Lung (tissue), 12 donors: ENCODE results near the gene TFAP2E. TPM values are rescaled to one million over a fixed set of nuclear protein-coding genes. Genes with fewer than 3 reads are reported as not detected.

Experiments
- ATAC-seq: fragments of 200-7000 bp; cut with Tn5 transposase; one replicate; pipeline ENCODE4 v1.9.1; 2020; ENCODE audit warnings: moderate number of reproducible peaks; ENCODE audit not compliant: insufficient read depth, low FRiP score
- DNase-seq, 3 donors: peaks; one replicate each; pipeline ENCODE4 v3.0.0-alpha.2; 2013 to 2017
- H3K27ac ChIP-seq, 2 donors: one replicate each; pipeline ENCODE4 v1.5.1; 2013; ENCODE audit warnings: mild to moderate bottlenecking in 2 of 2, moderate library complexity in 2 of 2, control low read depth in 1 of 2, inconsistent platforms in 1 of 2, low read depth in 1 of 2, low read length in 1 of 2
- H3K27me3 ChIP-seq, 3 donors: one replicate each; pipeline ENCODE4 v1.5.1; 2013; ENCODE audit warnings: low read length in 2 of 3; ENCODE audit not compliant: control insufficient read depth in 3 of 3, insufficient read depth in 3 of 3
- H3K36me3 ChIP-seq, 4 donors: one replicate each; pipeline ENCODE4 v1.5.1; 2013; ENCODE audit warnings: low read length in 4 of 4, mild to moderate bottlenecking in 1 of 4, moderate library complexity in 1 of 4; ENCODE audit not compliant: control insufficient read depth in 4 of 4, insufficient read depth in 4 of 4
- H3K4me1 ChIP-seq, 5 donors: one replicate each; pipeline ENCODE4 v1.5.1; 2013; ENCODE audit warnings: low read length in 5 of 5, mild to moderate bottlenecking in 2 of 5, moderate library complexity in 1 of 5; ENCODE audit not compliant: control insufficient read depth in 5 of 5, insufficient read depth in 5 of 5
- H3K4me3 ChIP-seq: one replicate; pipeline ENCODE4 v1.5.1; 2013; ENCODE audit warnings: mild to moderate bottlenecking, control low read depth, moderate library complexity
- H3K9ac ChIP-seq, 2 donors: one replicate each; pipeline ENCODE4 v1.5.1; 2013; ENCODE audit warnings: low read length in 2 of 2, control low read depth in 1 of 2; ENCODE audit not compliant: insufficient read depth in 1 of 2
- H3K9me3 ChIP-seq, 4 donors: one replicate each; pipeline ENCODE4 v1.5.1; 2013; ENCODE audit warnings: low read length in 3 of 4, mild to moderate bottlenecking in 1 of 4, moderate library complexity in 1 of 4; ENCODE audit not compliant: control insufficient read depth in 4 of 4, insufficient read depth in 3 of 4
- WGBS, 2 donors: extraction: QIAGEN DNeasy Blood & Tissue Kit; methylation state at CpG; one replicate each; pipeline ENCODE4 v1.1.7; 2013; 5-methylcytosine and 5-hydroxymethylcytosine counted together
- polyA plus RNA-seq, 2 donors: library from polyadenylated mRNA; stranded (reverse); fragments of 200-250 nt; gene quantifications; one replicate each; pipeline ENCODE4 v1.2.1, GENCODE V29; 2013
- total RNA-seq, 2 donors: library from RNA; depleted of rRNA in 1 of 2; stranded (reverse); fragments of >200 nt in 1 of 2; gene quantifications; one replicate each; pipeline ENCODE4 v1.2.1, GENCODE V29; 2014 to 2021
- TF ChIP-seq, protein P1 (sequence below): IDR thresholded peaks from 2 replicates; pipeline ENCODE4 v1.5.1; 2012; ENCODE audit warnings: mild to moderate bottlenecking; ENCODE audit errors: control extremely low read depth, extremely low read depth
- donor health status: control.
- donor health status: control.
- donor health status: Bipolar disorder and iron deficiency.
- donor health status: healthy.
- donor health status: DM: yes; HTN: yes; CAD: no.

Gene TFAP2E
- total and polyA plus RNA-seq, 4 donors, result 1.4 to 2.5 (median 1.9) TPM

DNA sequence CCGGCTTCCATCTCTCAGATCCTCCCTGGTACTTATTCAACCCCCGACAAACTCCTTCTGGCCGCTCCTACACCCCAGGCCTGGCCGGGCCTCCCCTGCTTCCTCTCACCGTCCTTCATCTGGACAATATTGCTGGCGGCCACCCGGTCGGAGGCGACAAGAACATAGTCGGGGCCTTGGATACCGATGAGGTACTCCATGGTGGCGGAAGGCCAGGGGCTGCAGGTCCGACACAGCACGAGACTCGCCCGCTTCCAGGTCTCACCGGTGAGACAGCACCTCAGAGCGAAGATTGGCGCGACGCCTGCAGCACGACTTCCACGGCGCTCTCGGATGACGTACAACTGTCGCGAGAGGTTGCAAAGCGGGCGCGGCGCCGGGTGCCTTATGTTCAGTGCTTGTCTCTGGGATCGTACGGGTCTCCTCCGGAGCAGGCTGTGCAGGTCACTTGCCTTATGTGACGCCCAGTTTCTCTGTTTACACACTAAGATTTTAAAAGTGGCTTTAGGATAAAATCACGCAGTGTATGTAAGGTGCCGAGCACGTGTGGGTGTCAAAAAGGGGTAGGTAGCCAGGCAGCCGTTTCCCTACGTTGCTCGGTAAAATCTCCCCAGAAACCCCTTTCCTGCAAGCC is 68.2 kb downstream of the TFAP2E start, which contains the start of gene PSMB2:
Gene PSMB2, minus strand, starts transcription at position 294 of the 634 bp plus-strand sequence. Its CDS starts 94 bp downstream, at position 200.
- peak within 1 kb of the TSS; percentile 63 for H3K4me3 ChIP-seq
- peaks cover 0 to 23% (median 6%) of the 10 kb centered on the region in 5 donors for H3K4me1 ChIP-seq
- peaks cover 0 to 17% (median 4%) of the 10 kb centered on the region in 3 donors for H3K27me3 ChIP-seq
- H3K27ac ChIP-seq, result peak within 1 kb of the TSS; percentile 91 to 94
- peaks cover 0 to 3% (median 0%) of the 10 kb centered on the region in 4 donors for H3K36me3 ChIP-seq
- 0% methylated on average over 43 of the region's 43 CpGs for WGBS, 2 donors
- peak within 1 kb of the TSS; percentile 80 to 88 for H3K9ac ChIP-seq
- no peaks in the 10 kb centered on the region for H3K9me3 ChIP-seq
- DNase-seq (peak; percentile 96 to 98 (median 97)), ATAC-seq (peak; percentile 89)
- TF ChIP-seq, protein P1, sequence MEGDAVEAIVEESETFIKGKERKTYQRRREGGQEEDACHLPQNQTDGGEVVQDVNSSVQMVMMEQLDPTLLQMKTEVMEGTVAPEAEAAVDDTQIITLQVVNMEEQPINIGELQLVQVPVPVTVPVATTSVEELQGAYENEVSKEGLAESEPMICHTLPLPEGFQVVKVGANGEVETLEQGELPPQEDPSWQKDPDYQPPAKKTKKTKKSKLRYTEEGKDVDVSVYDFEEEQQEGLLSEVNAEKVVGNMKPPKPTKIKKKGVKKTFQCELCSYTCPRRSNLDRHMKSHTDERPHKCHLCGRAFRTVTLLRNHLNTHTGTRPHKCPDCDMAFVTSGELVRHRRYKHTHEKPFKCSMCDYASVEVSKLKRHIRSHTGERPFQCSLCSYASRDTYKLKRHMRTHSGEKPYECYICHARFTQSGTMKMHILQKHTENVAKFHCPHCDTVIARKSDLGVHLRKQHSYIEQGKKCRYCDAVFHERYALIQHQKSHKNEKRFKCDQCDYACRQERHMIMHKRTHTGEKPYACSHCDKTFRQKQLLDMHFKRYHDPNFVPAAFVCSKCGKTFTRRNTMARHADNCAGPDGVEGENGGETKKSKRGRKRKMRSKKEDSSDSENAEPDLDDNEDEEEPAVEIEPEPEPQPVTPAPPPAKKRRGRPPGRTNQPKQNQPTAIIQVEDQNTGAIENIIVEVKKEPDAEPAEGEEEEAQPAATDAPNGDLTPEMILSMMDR, result no peak

DNA sequence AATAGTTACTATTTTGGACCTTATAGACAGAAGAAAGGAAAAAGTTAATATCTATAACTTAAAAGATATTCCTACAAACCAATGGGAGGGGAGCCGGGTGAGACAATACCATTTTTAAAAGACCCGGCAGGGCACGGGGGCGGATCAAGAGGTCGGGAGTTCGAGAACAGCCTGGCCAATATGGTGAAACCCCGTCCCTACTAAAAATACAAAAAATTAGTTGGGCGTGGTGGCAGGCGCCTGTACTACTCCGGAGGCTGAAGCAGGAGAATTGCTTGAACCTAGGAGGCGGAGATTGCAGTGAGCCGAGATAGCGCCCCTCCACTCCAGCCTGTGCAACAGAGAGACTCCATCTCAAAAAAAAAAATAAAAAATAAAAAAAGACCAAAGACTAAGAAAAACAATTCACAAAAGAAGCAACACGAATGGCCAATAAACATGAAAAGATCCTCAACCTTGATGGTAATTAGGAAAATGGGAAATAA is 69.4 kb downstream of the TFAP2E start:
- H3K27me3 ChIP-seq, result peaks cover 0 to 20% (median 4%) of the 10 kb centered on the region in 3 donors
- no peaks in the 10 kb centered on the region for H3K9me3 ChIP-seq
- DNase-seq (peak in 1 of 3 donors; percentile 13), ATAC-seq (no peak)
- peaks cover 0 to 18% (median 6%) of the 10 kb centered on the region in 5 donors for H3K4me1 ChIP-seq
- no peak overlapping the region for H3K4me3 ChIP-seq
- WGBS, 2 donors, result 38 to 44% methylated on average over 14 of the region's 14 CpGs
- TF ChIP-seq, protein P1, result no peak
- no peak overlapping the region for H3K27ac ChIP-seq
- peaks cover 0 to 3% (median 0%) of the 10 kb centered on the region in 4 donors for H3K36me3 ChIP-seq
- peak overlapping the region in 1 of 2 donors; percentile 88 for H3K9ac ChIP-seq

- Histone ChIP-seq H3K4me3 (no peak overlapping the region), H3K36me3 (peaks cover 0 to 3% (median 0%) of the 10 kb centered on the region in 4 donors), H3K9ac (no peak overlapping the region), H3K27ac (no peak overlapping the region), H3K4me1 (peaks cover 0 to 14% (median 5%) of the 10 kb centered on the region in 5 donors), H3K9me3 (no peaks in the 10 kb centered on the region), H3K27me3 (peaks cover 0 to 20% (median 4%) of the 10 kb centered on the region in 3 donors)
- DNase-seq, result no peak
- ATAC-seq, result no peak
- 36 to 50% methylated on average over 2 of the region's 2 CpGs for WGBS, 2 donors
- TF ChIP-seq, protein P1, result no peak
These were observed 71.1 kb downstream of the TFAP2E start for GRCh38 chr1:35644204-35644603.

Other genes with a start within 250 kb of the TFAP2E start
- gene KIAA0319L, start 15.9 kb upstream of the TFAP2E start, total RNA-seq, result 100 to 1,000 TPM in 1 of 2 donors, 10 to 100 TPM in 1; 85.6 to 121 TPM
- 10 to 100 TPM; 20.3 to 36.2 TPM for gene KIAA0319L, start 15.9 kb upstream of the TFAP2E start, polyA plus RNA-seq
- 10 to 100 TPM; 12.4 to 31.5 TPM for gene NCDN, start 15.5 kb upstream of the TFAP2E start, total RNA-seq
- gene NCDN, start 15.5 kb upstream of the TFAP2E start, polyA plus RNA-seq, result 10 to 100 TPM in 1 of 2 donors, 1 to 10 TPM in 1; 8.8 to 16.7 TPM
- 10 to 100 TPM; 32.0 to 58.7 TPM for gene PSMB2, start 68.2 kb downstream of the TFAP2E start, total RNA-seq
- gene PSMB2, start 68.2 kb downstream of the TFAP2E start, polyA plus RNA-seq, result 10 to 100 TPM; 56.8 to 59.2 TPM
- 10 to 100 TPM in 1 of 2 donors, 1 to 10 TPM in 1; 6.8 to 11.2 TPM for gene C1orf216, start 145.6 kb downstream of the TFAP2E start, total RNA-seq
- 1 to 10 TPM; 5.1 to 9.8 TPM for gene C1orf216, start 145.6 kb downstream of the TFAP2E start, polyA plus RNA-seq
- 1 to 10 TPM; 2.6 to 2.9 TPM for gene CLSPN, start 196.7 kb downstream of the TFAP2E start, total RNA-seq
- 1 to 10 TPM in 1 of 2 donors, under 1 TPM in 1; 0.85 to 1.0 TPM for gene CLSPN, start 196.7 kb downstream of the TFAP2E start, polyA plus RNA-seq
- gene AGO4, start 234.7 kb downstream of the TFAP2E start, total RNA-seq, result 10 to 100 TPM; 18.9 to 37.3 TPM
- gene AGO4, start 234.7 kb downstream of the TFAP2E start, polyA plus RNA-seq, result 10 to 100 TPM in 1 of 2 donors, 1 to 10 TPM in 1; 8.5 to 19.5 TPM